Caco-2 (cell line): Measurements from ENCODE around the gene RNF207. TPM values are rescaled to one million over a fixed set of nuclear protein-coding genes. Genes with fewer than 3 reads are reported as not detected.

Experiments
- BruUV-seq: library from RNA; stranded (reverse); fragments of 400-500 nt; replicated peaks from 2 replicates; lab custom pipeline; 2021; lab: Mats Ljungman, UMichigan
- CTCF ChIA-PET: fragments of 300-600 bp; sonication (Branson Sonifier 250); formaldehyde crosslinking; loops from one replicate; lab custom pipeline; 2022; ENCODE audit warnings: antibody characterized with exemption; lab: Charles Lee
- POLR2A ChIA-PET: fragments of 300-600 bp; sonication (Branson Sonifier 250); formaldehyde crosslinking; loops from one replicate; lab custom pipeline; 2022; ENCODE audit warnings: antibody characterized with exemption; lab: Charles Lee
- DNase-seq, 2 experiments: peaks; one replicate each; pipeline versions ENCODE4 v3.0.0 to v3.0.0-alpha.2; 2020 to 2022
- H3K27me3 ChIP-seq: replicated peaks from 2 replicates; pipeline ENCODE4 v1.6.0; 2011; ENCODE audit warnings: low read length; ENCODE audit not compliant: control insufficient read depth, insufficient read depth
- H3K36me3 ChIP-seq: 2 replicates; pipeline ENCODE4 v1.5.1; 2011; ENCODE audit warnings: low read length; ENCODE audit not compliant: control insufficient read depth, insufficient read depth
- H3K4me1 ChIP-seq: fragments of 250-450 bp; sonication (Bioruptor Pico); 2 replicates; pipeline ENCODE4 v1.5.1; 2020; ENCODE audit warnings: mild to moderate bottlenecking
- H3K4me3 ChIP-seq: 2 replicates; pipeline ENCODE4 v1.5.1; 2011; ENCODE audit warnings: low read depth, mild to moderate bottlenecking, control low read depth, low read length
- H3K9me3 ChIP-seq: fragments of 250-450 bp; sonication (Bioruptor Pico); 2 replicates; pipeline ENCODE4 v1.5.1; 2020; ENCODE audit warnings: mild to moderate bottlenecking, moderate library complexity
- H3K27ac Mint-ChIP-seq: one replicate; pipeline ENCODE4 v1.8.0; 2022; ENCODE audit warnings: mixed read lengths; ENCODE audit not compliant: unreplicated experiment
- H3K27me3 Mint-ChIP-seq: one replicate; pipeline ENCODE4 v1.8.0; 2022; ENCODE audit warnings: mixed read lengths; ENCODE audit not compliant: insufficient read depth, unreplicated experiment
- H3K36me3 Mint-ChIP-seq: one replicate; pipeline ENCODE4 v1.8.0; 2022; ENCODE audit warnings: mild to moderate bottlenecking, mixed read lengths; ENCODE audit not compliant: insufficient read depth, unreplicated experiment
- H3K4me1 Mint-ChIP-seq: one replicate; pipeline ENCODE4 v1.8.0; 2022; ENCODE audit warnings: low read depth, mixed read lengths; ENCODE audit not compliant: unreplicated experiment
- H3K4me3 Mint-ChIP-seq: one replicate; pipeline ENCODE4 v1.8.0; 2022; ENCODE audit warnings: mild to moderate bottlenecking, moderate library complexity, mixed read lengths; ENCODE audit not compliant: unreplicated experiment
- H3K9me3 Mint-ChIP-seq: one replicate; pipeline ENCODE4 v1.8.0; 2022; ENCODE audit warnings: mixed read lengths; ENCODE audit not compliant: unreplicated experiment
- intact Hi-C: fragments of 100-400 bp; cut with micrococcal nuclease; formaldehyde crosslinking; loops from one replicate; pipeline ENCODE4 v1.10.0; 2022; ENCODE audit not compliant: unreplicated experiment
- total RNA-seq: library from RNA; stranded (reverse); gene quantifications from 2 replicates; pipeline ENCODE4 v1.2.3, GENCODE V29; 2022
- TF ChIP-seq, protein P1 (sequence below), 2 experiments: fragments of 200-600 bp in 1 of 2; IDR thresholded peaks; 1 replicate in 1 of 2; 2 replicates in 1 of 2; pipeline versions ENCODE4 v1.5.1 to v1.8.0; 2011 to 2022; ENCODE audit warnings: antibody characterized with exemption in 1 of 2, control low read depth in 1 of 2, inconsistent platforms in 1 of 2, low read depth in 1 of 2, low read length in 1 of 2, mild to moderate bottlenecking in 1 of 2, moderate library complexity in 1 of 2; ENCODE audit not compliant: insufficient read depth in 1 of 2, severe bottlenecking in 1 of 2, unreplicated experiment in 1 of 2

The RNF207 gene
- total RNA-seq, 1 experiment from 2014 or later: 27.4 TPM

DNA sequence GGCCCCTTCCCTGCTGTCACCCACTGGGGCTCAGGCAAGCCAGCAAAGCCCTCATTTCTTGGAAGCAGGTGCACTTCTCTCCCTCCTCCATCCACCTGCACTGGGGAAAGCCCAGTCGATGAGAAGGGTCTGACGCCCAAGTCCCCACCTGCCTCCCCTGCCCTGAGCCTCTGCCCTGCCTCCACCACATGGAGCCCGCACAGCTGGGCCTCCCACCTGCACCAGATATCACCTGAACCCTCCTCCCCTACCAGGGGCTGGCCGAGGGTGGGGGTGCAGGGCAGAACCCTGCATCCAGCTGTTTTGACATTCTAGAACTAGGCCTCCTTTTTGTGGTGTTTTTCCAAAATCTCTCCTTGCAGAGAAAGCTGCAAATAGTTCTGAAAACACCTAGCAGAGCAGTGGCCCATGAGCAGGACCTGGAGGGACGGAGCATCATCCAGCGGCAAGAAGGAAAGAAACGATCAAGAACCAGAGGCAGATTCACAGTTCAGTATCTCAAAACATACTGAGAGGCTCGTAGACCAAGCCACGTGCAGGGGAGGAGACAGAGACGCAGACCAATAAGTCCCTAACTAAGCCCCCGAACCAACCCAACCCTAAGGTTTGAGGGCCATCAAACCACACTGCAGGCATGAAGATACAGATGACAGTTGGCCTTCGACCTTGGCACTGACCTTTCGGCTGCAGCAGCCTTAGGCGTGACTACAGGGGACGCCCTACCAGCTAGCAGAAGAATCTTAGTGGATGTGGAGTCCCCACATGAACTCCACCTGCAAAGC lies 42.5 kb upstream of the RNF207 start:
- H3K4me1 Mint-ChIP-seq: peaks cover 7% of the 10 kb centered on the region

DNA sequence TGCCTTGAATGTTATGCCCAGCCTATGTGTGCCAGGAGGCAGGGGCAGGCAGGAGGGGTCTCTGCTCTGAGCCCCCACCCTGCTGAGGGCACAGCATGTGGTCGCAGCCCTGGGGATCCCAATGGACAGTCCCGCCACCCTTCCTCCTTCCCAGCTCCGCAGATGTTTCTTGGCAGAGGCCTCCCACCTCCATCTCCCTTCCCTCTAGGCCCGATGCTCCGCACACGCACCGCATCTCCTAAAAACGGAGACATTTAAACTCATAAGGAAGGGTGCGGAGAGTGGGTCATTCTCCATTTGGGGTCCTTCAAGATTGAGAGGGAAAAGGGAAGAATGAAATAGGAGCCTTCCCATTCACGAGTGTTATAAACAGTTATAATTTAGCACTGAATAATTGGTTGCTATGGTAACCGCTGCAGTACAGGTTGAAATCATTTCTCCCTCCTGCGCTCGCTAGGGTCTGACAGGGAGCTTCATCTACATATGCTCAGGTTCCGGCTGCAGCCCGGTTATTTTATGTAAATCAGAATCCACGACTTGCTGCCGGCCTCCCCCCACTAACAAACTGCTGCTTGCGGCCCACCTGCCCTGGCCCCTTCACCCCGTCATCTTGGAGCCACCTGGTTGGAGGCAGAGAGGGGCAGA lies 41.8 kb upstream of the RNF207 start:
- H3K27ac Mint-ChIP-seq: no peak overlapping the region
- intact Hi-C loops: loop anchor here (10.0 kb wide), 1 partner anchor 59 kb away; no protein-coding TSS in a partner anchor
- no TSS peak for BruUV-seq
- no peaks in the 10 kb centered on the region for H3K27me3 ChIP-seq
- no peak overlapping the region for H3K4me3 Mint-ChIP-seq
- TF ChIP-seq, protein P1, sequence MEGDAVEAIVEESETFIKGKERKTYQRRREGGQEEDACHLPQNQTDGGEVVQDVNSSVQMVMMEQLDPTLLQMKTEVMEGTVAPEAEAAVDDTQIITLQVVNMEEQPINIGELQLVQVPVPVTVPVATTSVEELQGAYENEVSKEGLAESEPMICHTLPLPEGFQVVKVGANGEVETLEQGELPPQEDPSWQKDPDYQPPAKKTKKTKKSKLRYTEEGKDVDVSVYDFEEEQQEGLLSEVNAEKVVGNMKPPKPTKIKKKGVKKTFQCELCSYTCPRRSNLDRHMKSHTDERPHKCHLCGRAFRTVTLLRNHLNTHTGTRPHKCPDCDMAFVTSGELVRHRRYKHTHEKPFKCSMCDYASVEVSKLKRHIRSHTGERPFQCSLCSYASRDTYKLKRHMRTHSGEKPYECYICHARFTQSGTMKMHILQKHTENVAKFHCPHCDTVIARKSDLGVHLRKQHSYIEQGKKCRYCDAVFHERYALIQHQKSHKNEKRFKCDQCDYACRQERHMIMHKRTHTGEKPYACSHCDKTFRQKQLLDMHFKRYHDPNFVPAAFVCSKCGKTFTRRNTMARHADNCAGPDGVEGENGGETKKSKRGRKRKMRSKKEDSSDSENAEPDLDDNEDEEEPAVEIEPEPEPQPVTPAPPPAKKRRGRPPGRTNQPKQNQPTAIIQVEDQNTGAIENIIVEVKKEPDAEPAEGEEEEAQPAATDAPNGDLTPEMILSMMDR (IDR thresholded peaks at IDR 0.05; ENCODE audit: insufficient read depth in 1 of 2, low read depth in 1 of 2, low read length in 1 of 2, severe bottlenecking in 1 of 2, unreplicated experiment in 1 of 2): no peak
- H3K9me3 Mint-ChIP-seq: no peaks in the 10 kb centered on the region
- no peaks in the 10 kb centered on the region for H3K36me3 ChIP-seq
- H3K4me1 ChIP-seq: no peaks in the 10 kb centered on the region
- CTCF ChIA-PET: no interaction called here
- H3K4me3 ChIP-seq: no peak overlapping the region
- no peak for DNase-seq
- POLR2A ChIA-PET: no interaction called here
- peaks cover 4% of the 10 kb centered on the region for H3K4me1 Mint-ChIP-seq
- H3K27me3 Mint-ChIP-seq: peaks cover 5% of the 10 kb centered on the region
- H3K36me3 Mint-ChIP-seq: peaks cover 4% of the 10 kb centered on the region
- H3K9me3 ChIP-seq: no peaks in the 10 kb centered on the region

More for the DNA sequence above, 42.5 kb upstream of the RNF207 start:
- BruUV-seq: no TSS peak
- intact Hi-C loops: loop anchor here (10.0 kb wide), 1 partner anchor 59 kb away; no protein-coding TSS in a partner anchor
- Mint-ChIP-seq H3K4me3 (no peak overlapping the region), H3K27me3 (peaks cover 5% of the 10 kb centered on the region), H3K27ac (no peak overlapping the region), H3K9me3 (no peaks in the 10 kb centered on the region), H3K36me3 (peaks cover 6% of the 10 kb centered on the region)
- POLR2A ChIA-PET: no interaction called here
- Histone ChIP-seq H3K4me1 (0 out of 2 replicates have a peak, but pooled peaks cover 1% of the 10 kb centered on the region), H3K4me3 (no peak overlapping the region), H3K9me3 (no peaks in the 10 kb centered on the region), H3K36me3 (no peaks in the 10 kb centered on the region), H3K27me3 (no peaks in the 10 kb centered on the region)
- CTCF ChIA-PET: no interaction called here
- TF ChIP-seq, protein P1 (IDR thresholded peaks at IDR 0.05; ENCODE audit: insufficient read depth in 1 of 2, low read depth in 1 of 2, low read length in 1 of 2, severe bottlenecking in 1 of 2, unreplicated experiment in 1 of 2): no peak
- no peak for DNase-seq

DNA sequence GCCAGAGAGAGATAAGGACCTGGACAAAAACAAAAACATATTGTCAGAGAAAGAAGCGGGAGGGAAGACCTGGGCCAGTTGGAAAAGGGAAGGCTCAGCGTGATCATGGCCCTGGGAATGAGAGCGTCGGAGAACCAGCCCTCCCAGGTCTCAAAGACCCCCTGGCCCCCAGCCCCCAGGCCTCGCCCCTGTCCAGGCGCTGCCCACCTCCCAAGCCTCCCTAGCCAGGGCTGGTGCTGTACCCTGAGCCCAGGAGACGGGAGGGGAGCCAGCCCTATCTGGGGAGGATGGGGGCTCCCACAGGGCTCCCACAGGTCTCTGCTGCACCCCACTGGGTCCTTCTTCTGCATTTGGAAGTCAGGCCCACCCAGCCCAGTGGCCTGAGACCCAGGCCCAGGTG lies 40.9 kb upstream of the RNF207 start:
- BruUV-seq: no TSS peak
- intact Hi-C loops: loop anchor here (10.0 kb wide), 1 partner anchor 60 kb away; no protein-coding TSS in a partner anchor
- H3K36me3 ChIP-seq: no peaks in the 10 kb centered on the region
- Mint-ChIP-seq H3K27me3 (peaks cover 5% of the 10 kb centered on the region), H3K27ac (no peak overlapping the region), H3K4me1 (no peaks in the 10 kb centered on the region), H3K36me3 (no peaks in the 10 kb centered on the region), H3K9me3 (no peaks in the 10 kb centered on the region), H3K4me3 (no peak overlapping the region)
- TF ChIP-seq, protein P1 (IDR thresholded peaks at IDR 0.05; ENCODE audit: insufficient read depth in 1 of 2, low read depth in 1 of 2, low read length in 1 of 2, severe bottlenecking in 1 of 2, unreplicated experiment in 1 of 2): no peak
- ChIA-PET CTCF (interaction anchor here (0.5 kb wide), 1 partner anchor 9 kb away, joined by 3 read pairs; no protein-coding TSS in a partner anchor), POLR2A (no interaction called here)
- no peaks in the 10 kb centered on the region for H3K27me3 ChIP-seq
- DNase-seq: no peak
- H3K9me3 ChIP-seq: no peaks in the 10 kb centered on the region
- no peaks in the 10 kb centered on the region for H3K4me1 ChIP-seq
- no peak overlapping the region for H3K4me3 ChIP-seq
